ENCODE data around the gene CDK3. TPM values are rescaled to one million over a fixed set of nuclear protein-coding genes. Genes with fewer than 3 reads are reported as not detected.

CDK3 gene
- total and polyA plus RNA-seq, 2 donors (not counting 3 experiments of a cell fraction or from before 2014, with no cell fraction given) = 8.5 to 8.7 TPM

DNA sequence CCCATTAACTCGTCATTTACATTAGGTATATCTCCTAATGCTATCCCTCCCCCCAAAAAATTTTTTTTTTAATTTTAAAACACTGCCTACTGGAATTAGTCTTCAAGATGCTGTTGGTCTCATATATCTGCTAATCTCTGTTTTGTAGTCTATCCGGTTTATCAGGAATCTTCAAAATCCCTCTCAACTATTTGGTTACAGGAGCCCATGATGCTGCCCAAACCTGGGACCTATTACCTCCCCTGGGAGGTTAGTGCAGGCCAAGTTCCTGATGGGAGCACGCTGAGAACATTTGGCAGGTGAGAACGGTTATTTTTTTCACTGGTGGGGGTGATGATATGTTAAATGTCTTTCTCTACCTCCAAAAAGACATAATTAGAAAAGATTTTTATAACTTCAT is 14.7 kb upstream of the CDK3 start:
- TF ChIP-seq FOS (IDR thresholded peaks at IDR 0.05; ENCODE audit: borderline replicate concordance, insufficient read depth, low read length) (no peak), JUN (IDR thresholded peaks at IDR 0.05; ENCODE audit: borderline replicate concordance, insufficient read depth, insufficient read length, low read depth) (no peak), GATA2 (IDR thresholded peaks at IDR 0.05; ENCODE audit: insufficient read depth, insufficient read length, low read depth, low read length) (no peak), POLR2AphosphoS5 (IDR thresholded peaks at IDR 0.05; ENCODE audit: insufficient read depth, low read depth, low read length) (no peak), EZH2 (IDR thresholded peaks at IDR 0.05; ENCODE audit: borderline replicate concordance, low read depth, low read length, severe bottlenecking) (no peak), MYC (IDR thresholded peaks at IDR 0.05; ENCODE audit: low read depth, low read length) (no peak), POLR2A (IDR thresholded peaks at IDR 0.05; ENCODE audit: low read depth, low read length) (no peak)
- TF ChIP-seq, protein P1, sequence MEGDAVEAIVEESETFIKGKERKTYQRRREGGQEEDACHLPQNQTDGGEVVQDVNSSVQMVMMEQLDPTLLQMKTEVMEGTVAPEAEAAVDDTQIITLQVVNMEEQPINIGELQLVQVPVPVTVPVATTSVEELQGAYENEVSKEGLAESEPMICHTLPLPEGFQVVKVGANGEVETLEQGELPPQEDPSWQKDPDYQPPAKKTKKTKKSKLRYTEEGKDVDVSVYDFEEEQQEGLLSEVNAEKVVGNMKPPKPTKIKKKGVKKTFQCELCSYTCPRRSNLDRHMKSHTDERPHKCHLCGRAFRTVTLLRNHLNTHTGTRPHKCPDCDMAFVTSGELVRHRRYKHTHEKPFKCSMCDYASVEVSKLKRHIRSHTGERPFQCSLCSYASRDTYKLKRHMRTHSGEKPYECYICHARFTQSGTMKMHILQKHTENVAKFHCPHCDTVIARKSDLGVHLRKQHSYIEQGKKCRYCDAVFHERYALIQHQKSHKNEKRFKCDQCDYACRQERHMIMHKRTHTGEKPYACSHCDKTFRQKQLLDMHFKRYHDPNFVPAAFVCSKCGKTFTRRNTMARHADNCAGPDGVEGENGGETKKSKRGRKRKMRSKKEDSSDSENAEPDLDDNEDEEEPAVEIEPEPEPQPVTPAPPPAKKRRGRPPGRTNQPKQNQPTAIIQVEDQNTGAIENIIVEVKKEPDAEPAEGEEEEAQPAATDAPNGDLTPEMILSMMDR (IDR thresholded peaks at IDR 0.05; ENCODE audit: extremely low read depth in 1 of 2, insufficient read depth in 1 of 2, low read depth in 1 of 2, low read length in 2 of 2) = no peak
- TF ChIP-seq, protein P2, sequence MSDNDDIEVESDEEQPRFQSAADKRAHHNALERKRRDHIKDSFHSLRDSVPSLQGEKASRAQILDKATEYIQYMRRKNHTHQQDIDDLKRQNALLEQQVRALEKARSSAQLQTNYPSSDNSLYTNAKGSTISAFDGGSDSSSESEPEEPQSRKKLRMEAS (IDR thresholded peaks at IDR 0.05; ENCODE audit: insufficient read depth, insufficient read length) = no peak
- Histone ChIP-seq H3K4me3 (replicated peaks in 1 of 3; ENCODE audit: insufficient read depth in 1 of 3, low read depth in 1 of 3, low read length in 3 of 3) (no peak overlapping the region), H2AFZ (ENCODE audit: low read depth, low read length) (no peak overlapping the region), H3K79me2 (ENCODE audit: control insufficient read depth, insufficient read depth, low read length) (no peaks in the 10 kb centered on the region), H4K20me1 (replicated peaks; ENCODE audit: control insufficient read depth, extremely low read depth, insufficient read depth, low read length) (no peaks in the 10 kb centered on the region), H3K27me3 (ENCODE audit: control insufficient read depth in 2 of 2, insufficient read depth in 2 of 2, low read length in 2 of 2) (no peaks in the 10 kb centered on the region), H3K9me3 (replicated peaks; ENCODE audit: control insufficient read depth, insufficient read depth, low read length) (no peaks in the 10 kb centered on the region), H3K36me3 (ENCODE audit: control insufficient read depth in 2 of 2, extremely low read depth in 1 of 2, insufficient read depth in 2 of 2, low read length in 2 of 2) (no peaks in the 10 kb centered on the region), H3K9me1 (replicated peaks; ENCODE audit: control insufficient read depth, extremely low read depth, insufficient read depth, low read length) (no peaks in the 10 kb centered on the region), H3K9ac (replicated peaks; ENCODE audit: extremely low read depth, insufficient read depth, low read length) (no peak overlapping the region), H3K27ac (ENCODE audit: insufficient read depth, low read depth, low read length) (no peak overlapping the region), H3K4me2 (ENCODE audit: insufficient read depth, low read length) (no peak overlapping the region), H3K4me1 (ENCODE audit: control insufficient read depth, extremely low read depth, insufficient read depth, low read length) (no peaks in the 10 kb centered on the region)
- CTCF ChIA-PET = no interaction called here
- no peak for DNase-seq (ENCODE audit: low read depth, low spot score)
- intact Hi-C loops (cut with micrococcal nuclease) = no loop called here
- BruUV-seq (replicated peaks) = no TSS peak
- POLR2A ChIA-PET = no interaction called here
- dilution Hi-C loops (cut with MboI; ENCODE audit: extremely low pct_ligation_motif_present, low sequenced_read_pairs) = no loop called here
- FAIRE-seq = no peak
